D721Med (cell line): ENCODE results near the gene ZCWPW2.

Source experiments
- DNase-seq: peaks from one replicate; pipeline ENCODE4 v3.0.0; 2011; ENCODE audit warnings: low spot score; ENCODE audit not compliant: insufficient read length
- FAIRE-seq: peaks from 2 replicates; lab custom pipeline; 2011; peaks lifted over from hg19 to GRCh38; lab: Jason Lieb, UNC
- CTCF ChIP-seq: IDR thresholded peaks from 2 replicates; pipeline ENCODE4 v1.5.1; 2012; ENCODE audit warnings: mild to moderate bottlenecking, control low read depth; ENCODE audit not compliant: insufficient read depth; ENCODE audit errors: missing control alignments

The ZCWPW2 gene

GRCh38 chr3:28316226-28316625 is 32.3 kb upstream of the ZCWPW2 start:
- no peak for TF ChIP-seq CTCF
- DNase-seq (no peak), FAIRE-seq (no peak)

- DNase-seq (no peak), FAIRE-seq (no peak)
- peak; percentile 59 for TF ChIP-seq CTCF
These were observed 31.0 kb upstream of the ZCWPW2 start for GRCh38 chr3:28317438-28318022.

- FAIRE-seq (no peak), DNase-seq (no peak)
- no peak for TF ChIP-seq CTCF
These were observed 27.5 kb upstream of the ZCWPW2 start for GRCh38 chr3:28320981-28321380.

GRCh38 chr3:28322464-28322863 is 26.1 kb upstream of the ZCWPW2 start:
- TF ChIP-seq CTCF, result no peak
- FAIRE-seq (no peak), DNase-seq (no peak)

GRCh38 chr3:28326458-28326926 is 22.0 kb upstream of the ZCWPW2 start:
- DNase-seq (no peak), FAIRE-seq (no peak)
- no peak for TF ChIP-seq CTCF

GRCh38 chr3:28328188-28329151 is 20.1 kb upstream of the ZCWPW2 start:
- FAIRE-seq (no peak), DNase-seq (no peak)
- TF ChIP-seq CTCF, result peak; percentile 65
